HG03442 (cell line): ENCODE results near the gene FBN3.
"Not testable (repeated sequence)": the region's sequence is repeated elsewhere in the genome, so short reads cannot be mapped to it uniquely, and the experiment has no call there.

Experiments used
- ATAC-seq: cut with Tn5 transposase; IDR thresholded peaks from one replicate; pipeline ENCODE4 v1.9.1; 2021; ENCODE audit warnings: mild to moderate bottlenecking, moderate library complexity; ENCODE audit not compliant: unreplicated experiment

The FBN3 gene

DNA sequence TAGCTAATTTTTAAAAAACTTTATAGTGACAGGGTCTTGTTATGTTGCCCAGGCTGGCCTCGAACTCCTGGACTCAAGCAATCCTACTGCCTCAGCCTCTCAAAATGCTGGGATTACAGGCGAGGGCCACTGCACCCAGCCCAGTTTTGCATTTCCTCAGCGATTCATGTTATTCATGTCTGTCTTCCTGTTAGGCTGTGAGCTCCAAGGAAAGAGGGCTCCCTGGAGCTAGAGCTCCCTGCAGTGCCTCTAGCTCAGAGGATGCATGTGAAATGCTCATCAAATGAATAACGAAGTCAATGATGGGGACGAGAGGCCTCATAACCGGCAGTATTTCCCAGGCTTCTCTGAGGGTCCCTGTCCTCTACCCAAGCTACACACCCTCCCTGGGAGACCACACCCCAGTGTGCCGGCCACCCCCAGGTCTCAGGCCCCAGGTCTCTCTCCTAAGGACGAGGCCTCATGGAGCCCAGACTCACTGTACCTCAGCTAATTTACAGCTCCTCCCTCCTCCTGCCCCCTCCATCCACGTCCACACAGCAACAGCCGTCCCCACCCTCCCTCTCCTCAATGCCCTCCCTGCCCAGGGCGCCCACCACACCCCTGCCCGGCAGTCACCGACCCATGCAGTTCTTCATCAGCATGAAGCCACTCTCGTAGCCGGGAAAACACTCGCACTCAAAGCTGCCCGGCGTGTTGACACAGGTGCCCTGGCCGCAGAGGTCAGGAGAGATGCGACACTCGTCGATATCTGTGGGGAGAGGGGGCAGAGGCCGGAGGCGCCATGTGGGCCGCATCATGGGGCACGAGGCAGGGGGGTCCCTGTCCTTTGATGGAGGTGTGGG lies 28.5 kb downstream of the FBN3 start:
- no peak for ATAC-seq

DNA sequence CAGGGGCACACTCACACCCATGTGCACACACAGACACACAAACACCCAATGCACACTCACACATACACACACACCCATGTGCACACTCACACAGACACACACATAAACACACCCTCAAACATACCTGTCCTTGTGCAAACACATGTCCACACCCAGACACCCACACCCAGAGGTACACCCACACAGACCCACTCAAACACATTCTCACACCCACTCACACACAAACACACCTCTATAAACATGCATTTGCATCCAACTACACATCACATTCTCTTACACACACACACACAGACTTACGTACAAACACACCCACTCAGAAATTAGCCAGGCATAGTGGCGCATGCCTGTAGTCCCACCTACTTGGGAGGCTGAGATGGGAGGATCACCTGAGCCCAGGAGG lies 31.4 kb downstream of the FBN3 start:
- ATAC-seq, result no peak

GRCh38 chr19:8116437-8117293 lies 32.7 kb downstream of the FBN3 start:
- ATAC-seq, result no peak

DNA sequence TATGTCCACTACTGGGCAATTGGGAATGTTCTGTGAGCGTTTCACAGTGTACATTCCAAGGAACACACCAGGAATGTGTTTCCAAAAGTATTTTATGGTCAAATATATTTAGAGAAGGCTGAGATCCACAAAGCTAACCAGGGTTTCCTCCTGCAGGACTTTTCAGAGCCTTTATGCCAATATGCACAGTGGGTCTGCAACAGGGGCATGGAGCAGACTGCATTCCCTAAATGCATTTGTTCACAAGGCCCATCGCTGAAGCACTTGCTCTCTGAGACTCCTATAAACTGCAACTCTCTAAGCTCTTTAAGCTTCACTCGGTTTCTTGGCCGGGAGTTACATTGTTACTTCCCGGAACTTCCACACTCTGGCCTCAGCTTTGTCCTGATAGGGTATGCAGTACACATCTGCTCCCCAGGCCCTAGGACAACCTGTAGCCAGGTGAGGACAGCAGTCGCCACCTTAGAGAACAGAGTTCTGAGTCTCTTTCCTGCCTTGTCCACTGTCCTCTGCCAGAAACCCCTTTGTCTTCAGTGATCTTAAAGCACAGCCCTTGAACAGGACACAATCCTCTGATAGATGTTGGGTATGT lies 33.5 kb downstream of the FBN3 start:
- no peak for ATAC-seq

GRCh38 chr19:8113017-8113416 lies 36.4 kb downstream of the FBN3 start:
- ATAC-seq, result no peak

GRCh38 chr19:8111376-8111775 lies 38.0 kb downstream of the FBN3 start:
- no peak for ATAC-seq

DNA sequence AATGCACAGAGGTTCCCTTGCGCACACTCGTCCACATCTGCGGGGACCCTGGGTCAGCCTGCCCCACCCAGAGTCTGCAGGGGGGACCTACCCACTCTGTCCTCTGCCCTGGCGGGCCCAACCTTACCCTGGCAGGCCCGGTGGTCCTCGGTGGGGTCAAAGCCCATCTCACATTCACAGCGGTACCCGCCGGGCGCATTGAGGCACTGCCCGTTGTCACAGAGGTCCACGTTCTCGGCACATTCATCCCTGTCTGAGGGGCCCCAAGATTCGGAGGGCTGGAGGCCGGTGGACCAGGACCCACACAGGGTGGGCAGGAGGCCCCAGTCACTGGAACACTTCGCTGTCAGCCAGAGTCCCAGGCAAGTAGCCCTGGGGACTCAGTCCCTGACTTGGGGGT lies 38.5 kb downstream of the FBN3 start:
- no peak for ATAC-seq

DNA sequence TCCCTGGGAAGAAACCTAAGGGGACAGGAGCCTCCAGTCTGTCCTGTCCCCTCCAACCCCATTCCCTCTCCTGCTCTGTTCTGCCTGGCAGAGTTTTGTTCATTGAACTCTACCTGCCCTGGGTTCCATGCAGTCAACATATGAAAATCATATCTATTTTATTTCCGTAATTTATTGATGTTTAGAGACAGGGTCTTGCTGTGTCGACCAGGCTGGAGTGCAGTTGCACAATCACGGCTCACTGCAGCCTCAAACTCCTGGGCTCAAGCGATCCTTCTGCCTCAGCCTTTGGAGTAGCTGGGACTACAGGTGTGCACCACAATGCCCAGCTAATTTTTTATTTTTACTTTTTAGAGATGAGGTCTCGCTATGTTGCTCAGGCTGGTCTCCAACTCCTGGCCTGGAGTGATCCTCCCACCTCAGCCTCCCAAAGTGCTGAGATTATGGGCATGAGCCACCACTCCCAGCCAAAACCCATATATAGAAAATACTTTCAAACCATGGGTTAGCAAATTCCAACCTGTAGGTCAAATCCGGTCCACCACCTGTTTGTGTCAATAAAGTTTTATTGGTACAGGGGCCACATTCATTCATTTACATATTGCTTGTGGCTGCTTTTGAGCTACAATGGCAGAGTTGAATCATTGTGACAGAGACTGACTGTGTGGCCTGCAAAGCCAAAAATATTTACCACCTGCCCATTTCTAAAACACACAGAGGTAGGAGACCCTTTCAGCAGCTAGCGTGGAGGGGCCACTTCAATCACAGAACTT lies 39.3 kb downstream of the FBN3 start:
- ATAC-seq, result no peak

DNA sequence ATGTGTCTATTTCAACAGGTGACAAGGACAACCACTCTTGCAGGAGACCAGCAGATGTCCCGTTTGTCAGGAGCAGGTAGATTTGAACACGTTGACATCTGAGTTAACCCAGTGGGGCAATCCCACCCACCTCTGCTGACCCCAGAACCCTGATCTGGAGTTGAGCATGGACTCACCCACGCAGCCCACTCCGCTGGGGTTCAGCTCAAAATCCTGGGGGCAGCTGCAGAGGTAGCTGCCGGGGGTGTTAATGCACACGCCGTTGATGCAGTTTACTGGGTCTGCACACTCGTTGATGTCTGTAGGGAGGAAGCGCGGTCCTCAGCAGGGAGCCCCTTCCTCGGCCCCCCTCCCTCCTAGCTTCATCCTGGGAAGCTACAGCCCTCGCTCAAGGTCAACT lies 39.9 kb downstream of the FBN3 start:
- no peak for ATAC-seq

- no peak for ATAC-seq
These were observed 40.6 kb downstream of the FBN3 start for GRCh38 chr19:8108560-8109445.

DNA sequence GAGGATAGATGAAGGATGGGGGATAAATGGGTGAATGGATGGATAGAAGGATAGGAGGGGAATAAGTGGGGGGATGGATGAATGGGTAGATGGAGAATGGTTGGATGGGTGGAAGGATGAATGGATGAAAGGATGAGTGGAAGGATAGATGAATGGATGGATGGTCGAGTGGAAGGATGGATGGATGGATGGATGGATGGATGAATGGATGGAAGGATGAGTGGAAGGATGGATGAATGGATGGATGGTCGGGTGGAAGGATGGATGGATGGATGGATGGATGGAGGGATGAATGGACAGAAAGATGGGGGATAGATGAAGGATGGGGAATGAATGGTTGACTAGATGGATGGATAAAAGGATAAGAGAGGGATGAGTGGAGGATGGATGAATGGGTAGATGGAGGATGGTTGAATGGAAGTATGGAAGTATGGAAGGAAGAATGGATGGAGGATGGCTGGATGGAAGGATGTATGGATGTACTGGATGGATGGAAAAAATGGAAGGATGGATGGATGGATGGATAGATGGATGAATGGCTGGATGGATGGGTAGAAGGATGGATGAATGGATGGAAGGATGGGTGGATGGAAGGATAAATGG lies 42.0 kb downstream of the FBN3 start:
- no peak for ATAC-seq

DNA sequence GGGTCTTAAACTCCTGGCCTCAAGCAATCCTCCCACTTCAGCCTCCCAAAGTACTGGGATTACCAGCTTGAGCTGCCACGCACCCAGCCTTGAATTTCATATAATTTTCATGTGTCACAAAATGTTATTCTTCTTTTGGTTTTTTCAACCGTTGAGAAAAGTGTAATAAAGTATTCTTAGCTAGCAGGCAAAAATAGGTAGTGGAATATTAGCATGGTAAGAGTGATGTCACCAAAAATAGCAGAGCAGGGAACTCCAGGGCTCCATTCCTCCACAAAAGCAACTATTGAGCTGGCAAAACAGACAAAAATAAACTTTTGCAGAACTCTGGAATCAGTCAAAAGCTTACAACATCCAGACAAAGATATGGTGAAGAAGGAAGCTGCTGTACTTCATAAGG lies 43.9 kb downstream of the FBN3 start:
- ATAC-seq, result no peak

GRCh38 chr19:8101910-8102309 lies 47.5 kb downstream of the FBN3 start:
- ATAC-seq, result not testable (repeated sequence)

GRCh38 chr19:8101311-8101710 lies 48.1 kb downstream of the FBN3 start:
- no peak for ATAC-seq

DNA sequence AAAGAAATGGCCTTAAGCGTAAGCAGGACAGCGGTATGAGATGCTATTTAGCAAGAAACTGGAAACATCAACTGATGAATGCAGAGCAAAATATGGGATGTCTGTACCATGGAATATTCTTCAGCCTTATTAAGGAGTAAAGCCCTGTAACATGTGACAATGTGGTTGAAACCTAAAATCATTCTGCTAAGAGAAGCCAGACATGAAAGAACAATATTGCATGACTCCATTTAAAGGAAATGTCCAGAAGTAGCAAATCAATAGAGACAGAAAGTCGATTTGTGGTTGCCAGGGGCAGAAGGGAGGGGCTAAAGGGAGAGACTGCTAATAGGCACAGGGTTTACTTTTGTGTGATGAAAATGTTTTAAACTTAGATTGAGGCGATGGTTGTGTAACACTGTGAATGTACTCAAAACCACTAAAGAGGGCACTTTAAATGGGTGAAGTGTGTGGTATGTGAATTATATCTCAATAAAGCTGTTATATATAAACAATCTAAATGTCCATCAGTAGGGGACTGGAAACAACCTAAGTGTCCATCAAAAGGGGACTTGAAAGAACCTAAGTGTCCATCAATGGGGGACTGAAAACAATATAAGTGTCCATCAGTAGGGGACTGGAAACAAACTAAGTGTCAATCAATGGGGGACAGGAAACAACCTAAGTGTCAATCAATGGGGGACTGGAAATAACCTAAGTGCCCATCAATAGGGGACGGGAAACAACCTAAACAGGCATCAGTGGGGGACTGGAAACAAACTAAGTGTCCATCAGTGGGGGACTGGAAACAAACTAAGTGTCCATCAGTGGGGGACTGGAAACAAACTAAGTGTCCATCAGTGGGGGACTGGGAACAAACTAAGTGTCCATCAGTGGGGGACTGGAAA lies 51.5 kb downstream of the FBN3 start:
- ATAC-seq, result no peak

- ATAC-seq, result no peak
These were observed 52.2 kb downstream of the FBN3 start for GRCh38 chr19:8097198-8097597.

GRCh38 chr19:8096071-8096470 lies 53.3 kb downstream of the FBN3 start:
- ATAC-seq, result no peak

GRCh38 chr19:8095354-8095886 lies 54.0 kb downstream of the FBN3 start:
- no peak for ATAC-seq
